Measurements from ENCODE around the gene SBSN.

SBSN gene

DNA sequence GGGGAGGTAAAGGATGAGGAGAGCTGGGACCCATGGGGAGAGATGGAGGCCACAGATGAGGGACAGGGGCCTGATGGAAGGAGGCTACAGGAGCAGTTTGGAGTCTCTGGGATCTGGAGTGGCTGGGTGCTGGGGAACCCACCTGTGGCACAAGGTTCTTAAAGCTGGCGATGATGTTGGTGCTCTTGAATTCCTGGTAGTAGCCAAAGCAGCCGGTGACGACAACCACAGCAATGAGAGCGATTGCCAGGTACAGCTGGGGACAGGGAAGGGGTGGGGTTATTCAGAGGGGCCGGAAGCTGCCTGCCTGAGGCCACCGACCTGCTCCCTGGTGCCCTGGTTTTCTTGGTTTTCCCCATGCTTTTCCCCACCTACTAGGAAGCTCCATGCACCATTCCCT, 32.6 kb upstream of the SBSN start:
- Histone ChIP-seq H3K27me3 (ENCODE audit: control insufficient read depth in 1 of 2, insufficient read depth in 2 of 2, low read length in 2 of 2) (peaks cover 26 to 30% of the 10 kb centered on the region in 2 donors), H3K36me3 (ENCODE audit: control insufficient read depth in 1 of 2, insufficient read depth in 2 of 2, low read length in 2 of 2) (no peaks in the 10 kb centered on the region), H3K9ac (ENCODE audit: low read depth in 1 of 2, low read length in 2 of 2) (no peak overlapping the region), H3K4me3 (ENCODE audit: low read depth in 1 of 2, low read length in 2 of 2) (no peak overlapping the region), H3K4me1 (ENCODE audit: control insufficient read depth in 1 of 2, insufficient read depth in 2 of 2, low read length in 2 of 2) (peaks cover 0 to 3% of the 10 kb centered on the region in 2 donors), H3K27ac (ENCODE audit: low read depth, low read length) (no peak overlapping the region), H3K9me3 (ENCODE audit: control insufficient read depth in 1 of 2, low read length in 2 of 2) (no peaks in the 10 kb centered on the region)

DNA sequence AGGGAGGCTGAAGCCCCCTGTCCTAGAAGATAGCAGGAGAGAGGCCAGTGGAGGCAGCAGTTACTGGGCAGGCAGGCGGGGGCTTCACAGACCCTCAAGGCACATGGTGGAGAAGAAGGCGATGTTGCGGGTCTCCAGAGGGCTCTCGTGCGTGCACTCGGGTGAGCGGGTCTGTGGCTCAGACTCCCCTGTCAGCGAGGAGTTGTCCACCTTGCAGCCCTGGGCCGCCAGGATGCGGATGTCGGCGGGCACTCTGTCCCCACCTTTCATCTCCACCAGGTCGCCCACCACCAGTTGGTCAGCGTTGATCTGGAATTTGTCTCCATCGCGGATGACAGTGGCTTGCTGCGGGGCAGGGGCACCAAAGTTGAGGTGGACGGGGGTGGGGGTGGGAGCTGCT, 32.2 kb upstream of the SBSN start:
- H3K4me1 ChIP-seq (ENCODE audit: control insufficient read depth in 1 of 2, insufficient read depth in 2 of 2, low read length in 2 of 2), result peaks cover 0 to 3% of the 10 kb centered on the region in 2 donors
- H3K27me3 ChIP-seq (ENCODE audit: control insufficient read depth in 1 of 2, insufficient read depth in 2 of 2, low read length in 2 of 2), result peaks cover 26 to 28% of the 10 kb centered on the region in 2 donors
- no peak overlapping the region for H3K4me3 ChIP-seq (ENCODE audit: low read depth in 1 of 2, low read length in 2 of 2)
- no peaks in the 10 kb centered on the region for H3K36me3 ChIP-seq (ENCODE audit: control insufficient read depth in 1 of 2, insufficient read depth in 2 of 2, low read length in 2 of 2)
- H3K9ac ChIP-seq (ENCODE audit: low read depth in 1 of 2, low read length in 2 of 2), result no peak overlapping the region
- no peak overlapping the region for H3K27ac ChIP-seq (ENCODE audit: low read depth, low read length)
- no peaks in the 10 kb centered on the region for H3K9me3 ChIP-seq (ENCODE audit: control insufficient read depth in 1 of 2, low read length in 2 of 2)

DNA sequence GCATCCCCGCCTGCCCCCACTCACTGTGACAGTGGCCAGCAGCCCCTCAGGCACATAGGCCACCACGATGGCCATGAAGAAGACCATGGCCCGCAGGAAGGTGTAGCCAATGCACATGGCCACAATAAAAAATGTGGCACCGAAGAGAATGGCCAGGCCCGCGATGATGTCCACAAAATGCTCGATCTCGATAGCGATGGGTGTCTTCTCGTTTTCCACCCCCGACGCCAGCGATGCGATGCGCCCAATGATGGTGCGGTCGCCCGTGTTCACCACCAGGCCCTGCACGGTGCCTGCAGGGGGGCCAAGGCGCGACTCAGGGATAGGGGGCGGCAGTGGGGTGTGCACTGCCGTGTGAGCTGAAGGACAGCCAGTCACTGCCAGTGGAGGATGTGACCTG, 31.7 kb upstream of the SBSN start:
- H3K9me3 ChIP-seq (ENCODE audit: control insufficient read depth in 1 of 2, low read length in 2 of 2), result no peaks in the 10 kb centered on the region
- H3K4me3 ChIP-seq (ENCODE audit: low read depth in 1 of 2, low read length in 2 of 2), result no peak overlapping the region
- no peaks in the 10 kb centered on the region for H3K36me3 ChIP-seq (ENCODE audit: control insufficient read depth in 1 of 2, insufficient read depth in 2 of 2, low read length in 2 of 2)
- H3K9ac ChIP-seq (ENCODE audit: low read depth in 1 of 2, low read length in 2 of 2), result no peak overlapping the region
- H3K27me3 ChIP-seq (ENCODE audit: control insufficient read depth in 1 of 2, insufficient read depth in 2 of 2, low read length in 2 of 2), result peaks cover 26 to 27% of the 10 kb centered on the region in 2 donors
- no peak overlapping the region for H3K27ac ChIP-seq (ENCODE audit: low read depth, low read length)
- H3K4me1 ChIP-seq (ENCODE audit: control insufficient read depth in 1 of 2, insufficient read depth in 2 of 2, low read length in 2 of 2), result peaks cover 0 to 3% of the 10 kb centered on the region in 2 donors

DNA sequence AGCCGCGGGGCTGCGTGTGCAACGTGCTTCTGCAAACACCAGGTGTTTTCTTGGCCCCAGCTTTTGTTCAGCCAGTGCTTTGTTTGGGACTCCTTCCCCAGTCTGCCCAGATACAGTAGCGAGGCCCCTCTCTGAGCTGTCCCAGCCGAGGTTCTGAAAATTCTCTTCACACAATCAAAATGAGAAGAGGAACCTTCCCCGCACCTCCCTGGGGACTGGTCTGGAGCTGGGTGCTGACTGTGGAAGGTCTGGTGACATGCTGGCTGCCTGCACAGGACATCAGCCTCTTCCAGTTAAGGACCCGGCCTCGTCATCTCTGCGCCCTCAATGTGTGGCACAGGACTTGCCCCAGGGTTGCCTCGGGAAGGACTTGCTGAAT, 31.2 kb upstream of the SBSN start:
- H3K4me1 ChIP-seq (ENCODE audit: control insufficient read depth in 1 of 2, insufficient read depth in 2 of 2, low read length in 2 of 2), result peaks cover 0 to 3% of the 10 kb centered on the region in 2 donors
- no peaks in the 10 kb centered on the region for H3K9me3 ChIP-seq (ENCODE audit: control insufficient read depth in 1 of 2, low read length in 2 of 2)
- no peak overlapping the region for H3K9ac ChIP-seq (ENCODE audit: low read depth in 1 of 2, low read length in 2 of 2)
- no peaks in the 10 kb centered on the region for H3K36me3 ChIP-seq (ENCODE audit: control insufficient read depth in 1 of 2, insufficient read depth in 2 of 2, low read length in 2 of 2)
- H3K27me3 ChIP-seq (ENCODE audit: control insufficient read depth in 1 of 2, insufficient read depth in 2 of 2, low read length in 2 of 2), result peaks cover 26 to 27% of the 10 kb centered on the region in 2 donors
- H3K4me3 ChIP-seq (ENCODE audit: low read depth in 1 of 2, low read length in 2 of 2), result no peak overlapping the region
- H3K27ac ChIP-seq (ENCODE audit: low read depth, low read length), result no peak overlapping the region

DNA sequence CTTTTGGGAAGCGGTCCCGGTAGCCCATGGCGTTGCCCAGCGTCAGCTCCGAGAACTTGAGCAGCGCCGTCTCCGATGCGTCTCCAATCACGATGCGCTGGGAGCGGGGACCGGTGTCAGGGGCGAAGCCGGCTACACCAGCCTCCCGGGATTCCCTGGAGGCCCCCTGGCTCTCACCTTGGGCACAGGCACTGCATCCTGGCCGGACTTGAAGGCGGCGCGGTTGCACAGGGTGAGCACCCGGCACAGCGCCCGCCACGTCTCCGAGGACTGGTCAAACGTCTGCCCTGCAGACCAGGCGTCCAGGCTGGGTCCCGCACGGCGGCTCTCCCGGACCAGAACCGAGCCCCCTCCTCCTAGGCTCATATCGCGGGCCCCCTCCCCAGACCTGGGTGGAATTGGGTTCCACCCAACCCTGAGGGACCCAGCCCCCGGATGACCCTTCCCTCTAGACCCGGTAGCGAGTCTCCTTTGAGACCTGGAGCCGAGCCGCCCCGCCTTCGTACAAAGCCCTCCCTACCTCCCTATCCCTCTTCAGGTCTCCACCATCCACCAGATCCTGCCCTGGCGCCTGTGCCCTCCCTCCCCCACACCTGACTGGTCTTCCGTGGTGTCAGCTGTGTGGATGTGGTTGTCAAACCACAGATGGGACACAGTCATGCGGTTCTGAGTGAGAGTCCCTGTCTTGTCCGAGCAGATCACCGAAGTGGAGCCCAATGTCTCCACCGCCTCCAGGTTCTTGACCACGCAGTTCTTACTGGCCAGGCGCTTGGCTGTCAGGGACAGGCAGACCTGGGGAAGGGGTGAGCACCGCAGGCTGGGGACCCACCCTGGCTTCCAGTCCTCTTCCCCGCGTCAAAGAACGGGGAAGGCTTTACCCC, 30.5 kb upstream of the SBSN start:
- Histone ChIP-seq H3K9me3 (ENCODE audit: control insufficient read depth in 1 of 2, low read length in 2 of 2) (no peaks in the 10 kb centered on the region), H3K4me1 (ENCODE audit: control insufficient read depth in 1 of 2, insufficient read depth in 2 of 2, low read length in 2 of 2) (peaks cover 0 to 3% of the 10 kb centered on the region in 2 donors), H3K27ac (ENCODE audit: low read depth, low read length) (no peak overlapping the region), H3K4me3 (ENCODE audit: low read depth in 1 of 2, low read length in 2 of 2) (no peak overlapping the region), H3K9ac (ENCODE audit: low read depth in 1 of 2, low read length in 2 of 2) (no peak overlapping the region), H3K27me3 (ENCODE audit: control insufficient read depth in 1 of 2, insufficient read depth in 2 of 2, low read length in 2 of 2) (peaks cover 23 to 27% of the 10 kb centered on the region in 2 donors), H3K36me3 (ENCODE audit: control insufficient read depth in 1 of 2, insufficient read depth in 2 of 2, low read length in 2 of 2) (no peaks in the 10 kb centered on the region)

DNA sequence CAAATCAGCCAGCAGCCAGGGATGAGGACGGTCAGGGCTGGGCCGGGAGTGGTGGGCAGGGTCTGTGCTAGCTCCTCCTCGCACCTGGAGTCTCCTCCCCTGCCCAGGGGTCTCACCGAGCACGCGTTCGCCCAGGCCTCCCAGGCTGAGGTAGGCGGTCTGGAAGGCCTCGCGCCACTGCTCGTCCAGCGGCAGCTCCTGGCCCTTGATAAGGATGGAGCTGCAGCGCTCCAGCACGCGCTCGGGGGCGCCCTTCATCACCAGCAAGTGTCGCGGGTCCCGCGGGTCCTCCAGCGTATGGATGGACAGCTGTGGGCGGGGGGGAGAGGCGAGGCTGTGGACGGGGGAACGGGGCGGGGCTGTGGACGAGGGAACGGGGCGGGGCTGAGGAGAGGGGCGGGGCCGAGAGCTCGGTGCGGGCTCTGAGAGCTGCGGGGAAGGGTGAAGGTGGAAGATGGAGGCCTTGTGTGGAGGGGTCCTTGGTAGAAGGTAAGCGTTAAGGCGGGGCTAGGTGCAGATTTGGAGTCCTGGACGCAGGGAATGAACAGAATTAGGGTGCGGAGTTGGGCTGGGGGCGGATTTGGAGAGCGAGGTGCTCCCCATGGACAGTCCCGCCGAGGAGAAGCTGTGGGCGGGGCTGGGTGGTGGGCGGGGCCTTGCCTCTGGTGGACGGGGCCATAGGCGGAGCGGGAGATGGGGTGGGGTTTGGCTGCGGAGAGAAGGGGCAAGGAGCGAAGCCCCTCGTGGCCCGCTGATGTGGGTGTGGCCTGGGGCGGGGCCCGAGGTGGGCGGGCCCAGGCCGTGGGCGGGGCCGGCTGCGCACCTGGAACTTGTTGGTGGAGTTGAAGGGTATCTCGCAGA, 29.7 kb upstream of the SBSN start:
- H3K9me3 ChIP-seq (ENCODE audit: control insufficient read depth in 1 of 2, low read length in 2 of 2), result no peaks in the 10 kb centered on the region
- no peak overlapping the region for H3K27ac ChIP-seq (ENCODE audit: low read depth, low read length)
- H3K9ac ChIP-seq (ENCODE audit: low read depth in 1 of 2, low read length in 2 of 2), result no peak overlapping the region
- H3K36me3 ChIP-seq (ENCODE audit: control insufficient read depth in 1 of 2, insufficient read depth in 2 of 2, low read length in 2 of 2), result no peaks in the 10 kb centered on the region
- peaks cover 0 to 3% of the 10 kb centered on the region in 2 donors for H3K4me1 ChIP-seq (ENCODE audit: control insufficient read depth in 1 of 2, insufficient read depth in 2 of 2, low read length in 2 of 2)
- H3K27me3 ChIP-seq (ENCODE audit: control insufficient read depth in 1 of 2, insufficient read depth in 2 of 2, low read length in 2 of 2), result peaks cover 23 to 26% of the 10 kb centered on the region in 2 donors
- peak overlapping the region; percentile 47 to 48 for H3K4me3 ChIP-seq (ENCODE audit: low read depth in 1 of 2, low read length in 2 of 2)

DNA sequence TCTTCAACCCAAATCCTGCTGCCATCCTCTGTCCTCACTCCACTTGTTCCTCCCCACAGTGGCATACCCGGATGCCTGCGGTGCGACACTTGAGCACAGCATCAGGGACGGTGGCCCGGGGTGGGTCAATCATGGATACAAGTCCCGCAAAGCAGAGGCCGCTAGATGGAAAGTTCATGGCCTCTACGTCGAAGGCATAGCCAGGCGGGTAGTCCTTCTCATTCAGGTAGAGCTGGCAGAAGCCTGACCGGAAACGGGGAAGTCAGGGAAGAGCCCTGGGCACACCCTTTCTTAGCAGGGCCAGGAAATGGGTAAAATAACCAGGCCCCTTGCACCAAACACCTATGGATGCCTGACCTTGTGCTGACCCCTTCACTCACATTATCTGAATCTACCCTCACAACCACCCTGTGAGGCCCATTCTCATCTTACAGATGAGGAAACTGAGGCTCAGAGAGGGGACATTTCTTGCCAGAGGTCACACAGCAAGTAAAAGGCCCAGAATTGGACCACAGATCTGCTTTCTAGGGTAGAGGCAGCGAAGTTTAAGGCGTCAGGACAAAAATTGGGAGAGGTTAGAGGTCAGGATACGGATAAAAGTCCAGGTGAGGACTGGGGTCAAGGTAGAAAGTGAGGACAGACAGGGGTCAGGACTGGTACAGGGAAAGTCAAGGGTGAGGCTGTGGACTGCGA, 28.9 kb upstream of the SBSN start:
- H3K4me1 ChIP-seq (ENCODE audit: control insufficient read depth in 1 of 2, insufficient read depth in 2 of 2, low read length in 2 of 2), result peaks cover 0 to 3% of the 10 kb centered on the region in 2 donors
- H3K9me3 ChIP-seq (ENCODE audit: control insufficient read depth in 1 of 2, low read length in 2 of 2), result no peaks in the 10 kb centered on the region
- H3K27me3 ChIP-seq (ENCODE audit: control insufficient read depth in 1 of 2, insufficient read depth in 2 of 2, low read length in 2 of 2), result peaks cover 21 to 23% of the 10 kb centered on the region in 2 donors
- no peak overlapping the region for H3K9ac ChIP-seq (ENCODE audit: low read depth in 1 of 2, low read length in 2 of 2)
- H3K36me3 ChIP-seq (ENCODE audit: control insufficient read depth in 1 of 2, insufficient read depth in 2 of 2, low read length in 2 of 2), result no peaks in the 10 kb centered on the region
- no peak overlapping the region for H3K4me3 ChIP-seq (ENCODE audit: low read depth in 1 of 2, low read length in 2 of 2)
- H3K27ac ChIP-seq (ENCODE audit: low read depth, low read length), result no peak overlapping the region

DNA sequence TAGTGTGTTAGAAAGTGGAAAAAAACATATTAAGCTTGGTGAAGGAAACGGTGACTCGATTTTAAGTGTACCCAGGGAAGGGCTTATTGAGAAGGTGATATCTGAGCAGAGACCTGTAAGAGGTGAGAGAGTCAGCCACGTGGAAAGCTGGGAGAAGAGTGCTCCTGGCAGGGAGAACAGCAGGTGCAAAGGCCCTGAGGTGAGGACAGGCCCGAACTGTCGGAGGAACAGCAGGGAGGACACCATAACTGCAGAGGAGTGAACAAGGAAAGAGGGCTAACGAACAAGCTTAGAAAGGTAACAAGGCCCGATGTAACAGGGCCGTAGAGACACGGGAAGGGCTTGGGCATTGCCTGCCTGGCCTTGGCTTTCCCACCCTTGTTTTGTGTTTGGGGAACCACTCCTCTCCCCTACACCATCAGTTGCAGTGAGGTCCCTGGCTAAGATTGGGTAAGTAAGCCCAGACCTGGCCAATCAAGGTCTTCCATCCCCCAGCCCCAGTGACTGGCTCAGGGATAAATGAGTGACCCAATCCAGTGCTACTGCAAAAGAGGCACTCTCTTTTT, 28.0 kb upstream of the SBSN start:
- H3K9ac ChIP-seq (ENCODE audit: low read depth in 1 of 2, low read length in 2 of 2), result no peak overlapping the region
- peaks cover 19 to 20% of the 10 kb centered on the region in 2 donors for H3K27me3 ChIP-seq (ENCODE audit: control insufficient read depth in 1 of 2, insufficient read depth in 2 of 2, low read length in 2 of 2)
- H3K36me3 ChIP-seq (ENCODE audit: control insufficient read depth in 1 of 2, insufficient read depth in 2 of 2, low read length in 2 of 2), result no peaks in the 10 kb centered on the region
- no peaks in the 10 kb centered on the region for H3K9me3 ChIP-seq (ENCODE audit: control insufficient read depth in 1 of 2, low read length in 2 of 2)
- peaks cover 0 to 3% of the 10 kb centered on the region in 2 donors for H3K4me1 ChIP-seq (ENCODE audit: control insufficient read depth in 1 of 2, insufficient read depth in 2 of 2, low read length in 2 of 2)
- H3K27ac ChIP-seq (ENCODE audit: low read depth, low read length), result no peak overlapping the region
- H3K4me3 ChIP-seq (ENCODE audit: low read depth in 1 of 2, low read length in 2 of 2), result no peak overlapping the region

DNA sequence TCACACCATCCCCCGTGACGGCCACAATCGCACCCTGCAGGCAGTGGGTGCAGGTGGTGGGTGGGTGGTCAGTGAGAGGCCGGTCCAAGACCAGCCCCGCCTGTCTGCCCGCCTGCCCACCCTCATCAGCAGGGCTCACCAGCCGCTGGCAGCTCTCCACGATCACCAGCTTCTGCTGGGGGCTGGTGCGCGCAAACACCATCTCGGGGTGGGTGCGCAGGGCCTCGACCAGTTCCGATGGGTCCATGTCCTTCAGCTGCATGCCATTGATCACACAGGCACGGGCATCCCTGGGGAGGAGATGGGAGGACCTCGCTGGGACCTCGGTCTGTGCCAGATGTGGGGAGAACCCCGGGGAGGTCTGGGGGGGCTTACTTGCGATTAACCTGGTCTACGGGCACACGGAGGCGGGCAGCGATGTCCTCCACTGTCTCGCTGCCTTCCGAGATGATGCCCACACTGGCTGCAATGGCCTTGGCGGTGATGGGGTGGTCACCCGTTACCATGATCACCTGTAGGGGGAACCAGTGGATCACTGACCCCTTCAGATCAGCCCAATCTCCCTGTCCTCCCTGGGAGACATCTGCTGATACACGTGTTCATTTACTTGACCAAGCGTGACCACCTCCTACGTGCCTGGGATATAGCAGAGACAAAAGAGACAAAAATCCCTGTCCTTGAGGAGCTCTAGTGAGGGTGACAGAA, 27.3 kb upstream of the SBSN start:
- no peaks in the 10 kb centered on the region for H3K9me3 ChIP-seq (ENCODE audit: control insufficient read depth in 1 of 2, low read length in 2 of 2)
- peaks cover 0 to 3% of the 10 kb centered on the region in 2 donors for H3K4me1 ChIP-seq (ENCODE audit: control insufficient read depth in 1 of 2, insufficient read depth in 2 of 2, low read length in 2 of 2)
- no peaks in the 10 kb centered on the region for H3K36me3 ChIP-seq (ENCODE audit: control insufficient read depth in 1 of 2, insufficient read depth in 2 of 2, low read length in 2 of 2)
- no peak overlapping the region for H3K9ac ChIP-seq (ENCODE audit: low read depth in 1 of 2, low read length in 2 of 2)
- H3K4me3 ChIP-seq (ENCODE audit: low read depth in 1 of 2, low read length in 2 of 2), result no peak overlapping the region
- peaks cover 18 to 19% of the 10 kb centered on the region in 2 donors for H3K27me3 ChIP-seq (ENCODE audit: control insufficient read depth in 1 of 2, insufficient read depth in 2 of 2, low read length in 2 of 2)
- no peak overlapping the region for H3K27ac ChIP-seq (ENCODE audit: low read depth, low read length)
